IMR-90 (cell line): ENCODE results near the gene SNX27.

Source experiments
- CHD1 ChIP-seq: IDR thresholded peaks from 2 replicates; pipeline ENCODE4 v1.6.1; 2012; ENCODE audit warnings: low read depth, low read length, improper control_type of control experiment
- CTCF ChIP-seq: conservative IDR thresholded peaks from 2 replicates; pipeline ENCODE4 v1.5.1; 2012; ENCODE audit warnings: mild to moderate bottlenecking, low read depth, low read length, improper control_type of control experiment
- POLR2A ChIP-seq: IDR thresholded peaks from 2 replicates; pipeline ENCODE4 v1.6.1; 2012; ENCODE audit warnings: mild to moderate bottlenecking, low read depth, low read length
- RAD21 ChIP-seq: IDR thresholded peaks from 2 replicates; pipeline ENCODE4 v1.6.1; 2012; ENCODE audit warnings: low read length, improper control_type of control experiment
- RCOR1 ChIP-seq: IDR thresholded peaks from 2 replicates; pipeline ENCODE4 v1.6.1; 2012; ENCODE audit warnings: mild to moderate bottlenecking, low read length, improper control_type of control experiment; ENCODE audit not compliant: insufficient replicate concordance
- SMC3 ChIP-seq: fragments of 150-350 bp; IDR thresholded peaks from 2 replicates; pipeline ENCODE4 v1.6.1; 2016; ENCODE audit warnings: low read depth, mild to moderate bottlenecking, antibody characterized with exemption, low read length, moderate library complexity

DNA sequence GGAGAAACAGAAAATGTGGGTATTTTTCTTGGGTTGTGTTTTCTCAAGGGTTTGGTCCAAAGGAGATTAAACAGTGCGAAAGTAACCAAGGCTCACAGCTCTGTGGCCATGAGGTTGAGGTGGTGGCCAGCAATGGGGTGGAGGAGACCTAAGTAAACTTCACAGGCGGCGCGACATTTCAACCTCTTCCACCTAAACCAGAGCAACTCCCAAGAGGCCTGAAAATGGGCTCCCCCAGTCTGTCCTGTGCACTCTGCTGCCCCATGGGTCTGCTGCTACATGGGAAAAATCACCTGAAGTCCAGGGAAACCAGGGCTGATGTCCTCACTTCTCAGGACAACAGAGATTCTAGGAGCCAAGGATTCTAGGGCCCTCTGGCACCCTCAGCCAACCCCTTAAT lies 92.4 kb downstream of the SNX27 start:
- TF ChIP-seq SMC3 (no peak), CTCF (no peak), POLR2A (no peak), RAD21 (no peak), RCOR1 (no peak), CHD1 (no peak)
